Ovary (tissue), 9 donors: ENCODE data around the gene PASK. TPM values are rescaled to one million over a fixed set of nuclear protein-coding genes. Genes with fewer than 3 reads are reported as not detected.

Source experiments
- DNase-seq, 5 donors: peaks; one replicate each; pipeline ENCODE4 v3.0.0-alpha.2; 2019 to 2020
- H3K27ac ChIP-seq, 2 donors: fragments of 200-600 bp; one replicate each; pipeline versions ENCODE4 v1.5.1 to v1.8.0; 2019 to 2022
- H3K27me3 ChIP-seq: fragments of 200-600 bp; one replicate; pipeline ENCODE4 v1.8.0; 2022
- H3K36me3 ChIP-seq: fragments of 200-600 bp; sonication (generic); one replicate; pipeline ENCODE4 v1.5.1; 2019
- H3K4me1 ChIP-seq: one replicate; pipeline ENCODE4 v1.8.1; 2013; ENCODE audit warnings: mild to moderate bottlenecking, moderate library complexity; ENCODE audit not compliant: insufficient read depth
- H3K4me3 ChIP-seq: fragments of 200-600 bp; sonication (generic); one replicate; pipeline ENCODE4 v1.5.1; 2017
- H3K9me3 ChIP-seq, 2 donors: fragments of 200-600 bp in 1 of 2; sonication (generic) in 1 of 2; one replicate each; pipeline versions ENCODE4 v1.5.1 to v1.8.1; 2013 to 2019; ENCODE audit warnings: mild to moderate bottlenecking in 1 of 2, moderate library complexity in 1 of 2
- CTCF ChIP-seq, 3 donors: fragments of 450-650 bp in 2 of 3; fragments of 200-600 bp in 1 of 3; IDR thresholded peaks; one replicate each; pipeline versions ENCODE4 v1.5.1 to v1.8.0; 2016 to 2022; ENCODE audit warnings: antibody characterized with exemption in 3 of 3, mild to moderate bottlenecking in 1 of 3
- EP300 ChIP-seq: sonication (generic); formaldehyde crosslinking; IDR thresholded peaks from one replicate; pipeline ENCODE4 v1.6.1; 2017; ENCODE audit warnings: antibody characterized with exemption
- POLR2A ChIP-seq: fragments of 450-650 bp; IDR thresholded peaks from one replicate; pipeline ENCODE4 v1.6.1; 2017; ENCODE audit warnings: antibody characterized with exemption, mild to moderate bottlenecking, moderate library complexity
- WGBS, 3 donors: extraction: QIAGEN DNeasy Blood & Tissue Kit in 1 of 3; methylation state at CpG; one replicate each; pipeline versions ENCODE4 v1.1.5 to v1.1.7; 2013 to 2017; 5-methylcytosine and 5-hydroxymethylcytosine counted together
- intact Hi-C, 4 donors: fragments of 100-400 bp; cut with DNase I; formaldehyde crosslinking; loops; one replicate each; pipeline versions ENCODE4 v1.11.0 to v1.15.1; 2022 to 2023
- polyA plus RNA-seq, 2 donors: library from polyadenylated mRNA; stranded (reverse); fragments of 200-250 nt in 1 of 2; fragments of 350-450 nt in 1 of 2; fragmentation: Illumina TruSeq in 1 of 2; extraction: RNeasy Lipid Tissue Mini Kit (QIAGEN cat#74804) in 1 of 2; gene quantifications; one replicate each; pipeline ENCODE4 v1.2.3, GENCODE V29; 2013 to 2014
- total RNA-seq, 7 donors: library from RNA; depleted of rRNA in 2 of 7; stranded (reverse); fragments of >200 nt in 2 of 7; fragmentation: NEBNext Ultra II Directional in 3 of 7; extraction: Animal tissue kit (Norgen Biotek cat#: 25700) in 3 of 7; gene quantifications; one replicate each; pipeline versions ENCODE4 v1.1.0 to v1.2.4, GENCODE V29; 2016 to 2023
- donor health status: DM: no; HTN: no; CAD: no; lungs with moderate emphysema.
- donor health status: DM: no; HTN: no; CAD: no.
- donor health status: Bipolar disorder and iron deficiency.
- donor health status: DM: yes; HTN: yes; CAD: no.
- donor health status: DM: no; HTN: no; CAD: no.
- donor health status: DM: yes; HTN: yes; CAD: no.

The PASK gene
- total and polyA plus RNA-seq, 9 donors = 2.4 to 13.4 (median 7.4) TPM

GRCh38 chr2:241118737-241119505, 30.4 kb downstream of the PASK start:
- Histone ChIP-seq H3K27ac (no peak overlapping the region), H3K4me1 (no peaks in the 10 kb centered on the region), H3K36me3 (no peaks in the 10 kb centered on the region), H3K27me3 (no peaks in the 10 kb centered on the region), H3K9me3 (no peaks in the 10 kb centered on the region), H3K4me3 (no peak overlapping the region)
- TF ChIP-seq POLR2A (no peak), CTCF (IDR thresholded peaks at IDR 0.05) (no peak), EP300 (no peak)
- intact Hi-C loops = no loop called here
- no peak for DNase-seq
- 90 to 92% (median 90%) methylated on average over 24 of the region's 24 CpGs for WGBS, 3 donors

- DNase-seq = no peak
- Histone ChIP-seq H3K4me3 (no peak overlapping the region), H3K36me3 (no peaks in the 10 kb centered on the region), H3K27ac (no peak overlapping the region), H3K9me3 (no peaks in the 10 kb centered on the region), H3K4me1 (no peaks in the 10 kb centered on the region), H3K27me3 (no peaks in the 10 kb centered on the region)
- TF ChIP-seq POLR2A (no peak), EP300 (no peak), CTCF (IDR thresholded peaks at IDR 0.05) (no peak)
- WGBS, 3 donors = 92 to 94% (median 92%) methylated on average over 32 of the region's 32 CpGs
- intact Hi-C loops = no loop called here
Measured at GRCh38 chr2:241116606-241117560, 32.4 kb downstream of the PASK start.

- TF ChIP-seq POLR2A (no peak), CTCF (IDR thresholded peaks at IDR 0.05) (no peak)
- WGBS, 3 donors = 84 to 97% (median 90%) methylated on average over 8 of the region's 8 CpGs
- intact Hi-C loops = no loop called here
- no peak overlapping the region for H3K4me3 ChIP-seq
- H3K36me3 ChIP-seq = no peaks in the 10 kb centered on the region
- no peaks in the 10 kb centered on the region for H3K27me3 ChIP-seq
- H3K9me3 ChIP-seq = no peaks in the 10 kb centered on the region
- H3K27ac ChIP-seq = no peak overlapping the region
- H3K4me1 ChIP-seq = no peaks in the 10 kb centered on the region
- DNase-seq = no peak
Measured at GRCh38 chr2:241115361-241115760, 33.9 kb downstream of the PASK start.

- Histone ChIP-seq H3K4me3 (no peak overlapping the region), H3K4me1 (no peaks in the 10 kb centered on the region), H3K27ac (no peak overlapping the region), H3K36me3 (no peaks in the 10 kb centered on the region), H3K9me3 (no peaks in the 10 kb centered on the region), H3K27me3 (no peaks in the 10 kb centered on the region)
- no peak for DNase-seq
- 92 to 97% (median 95%) methylated on average over 11 of the region's 11 CpGs for WGBS, 3 donors
- intact Hi-C loops = no loop called here
- TF ChIP-seq CTCF (IDR thresholded peaks at IDR 0.05) (no peak), POLR2A (no peak), EP300 (no peak)
Measured at GRCh38 chr2:241114836-241115235, 34.4 kb downstream of the PASK start.
